Measurements from ENCODE around the gene CRISP3.
"Not testable (repeated sequence)": the region's sequence is repeated elsewhere in the genome, so short reads cannot be mapped to it uniquely, and the experiment has no call there.

Gene CRISP3, protein sequence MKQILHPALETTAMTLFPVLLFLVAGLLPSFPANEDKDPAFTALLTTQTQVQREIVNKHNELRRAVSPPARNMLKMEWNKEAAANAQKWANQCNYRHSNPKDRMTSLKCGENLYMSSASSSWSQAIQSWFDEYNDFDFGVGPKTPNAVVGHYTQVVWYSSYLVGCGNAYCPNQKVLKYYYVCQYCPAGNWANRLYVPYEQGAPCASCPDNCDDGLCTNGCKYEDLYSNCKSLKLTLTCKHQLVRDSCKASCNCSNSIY

DNA sequence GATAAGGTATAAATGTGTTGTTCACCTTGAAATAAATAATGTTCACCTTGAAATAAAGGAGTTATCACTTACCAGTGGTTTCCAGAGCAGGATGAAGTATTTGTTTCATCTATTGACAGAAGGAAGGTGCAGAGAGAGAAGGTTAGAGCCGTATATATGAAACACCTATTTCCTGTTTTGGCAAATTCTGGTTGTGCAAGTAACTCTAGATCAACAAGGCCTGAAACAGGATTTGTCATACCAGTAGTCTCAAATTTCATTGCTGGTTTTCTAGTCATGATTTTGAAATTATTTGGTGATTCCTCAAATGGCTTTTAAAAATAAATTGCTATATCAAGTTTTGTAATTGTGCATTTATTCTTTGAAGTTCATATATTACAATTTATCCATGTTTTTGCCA, at the start of gene CRISP3:
Gene CRISP3, minus strand, starts transcription at position 130 of the 400 bp plus-strand sequence. Its CDS starts 21 bp downstream, at position 109.
- no peak for DNase-seq

DNA sequence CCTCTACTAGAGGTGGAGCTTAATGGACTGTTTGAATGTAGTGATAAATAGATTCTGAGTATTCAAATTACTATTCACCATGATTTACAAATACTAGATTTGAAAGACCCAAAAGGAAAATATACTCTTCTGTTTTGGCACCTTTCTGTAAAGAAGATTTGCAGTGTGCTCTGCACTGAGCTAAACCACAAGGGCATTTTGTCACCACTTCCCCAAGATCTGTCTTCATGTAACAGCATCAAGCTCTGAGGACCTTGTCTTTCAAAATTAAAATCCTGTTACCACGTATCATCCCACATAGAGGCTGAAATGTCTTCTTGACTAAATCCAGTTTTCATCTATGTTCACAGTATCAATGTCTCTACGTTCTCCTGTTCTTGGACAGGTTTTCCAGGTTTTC, 46.2 kb upstream of the CRISP3 start:
- DNase-seq: no peak

DNA sequence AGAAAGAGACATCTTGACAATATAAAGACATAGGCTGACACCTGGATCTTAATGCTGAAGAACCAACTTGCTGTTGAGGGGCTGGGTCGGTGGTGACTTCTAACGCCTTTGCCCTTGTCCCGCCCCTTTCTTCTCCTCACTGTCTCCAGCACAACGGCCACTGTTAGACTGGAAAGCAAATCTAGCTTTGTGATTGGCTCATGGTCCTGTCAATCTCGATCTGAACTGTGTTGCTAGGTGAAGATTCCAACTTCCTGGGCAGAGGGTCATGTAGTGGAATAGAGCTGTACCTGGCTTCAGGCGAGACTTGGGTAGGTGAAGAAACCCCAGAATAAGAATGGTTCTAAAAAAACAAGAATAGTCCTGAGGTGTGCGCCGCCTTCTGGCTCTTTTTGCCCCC, 43.0 kb upstream of the CRISP3 start, which contains the start of gene PGK2:
Gene PGK2, minus strand, starts transcription at position 110 of the 400 bp plus-strand sequence. Its CDS starts 98 bp downstream, at position 12.
- DNase-seq: no peak

DNA sequence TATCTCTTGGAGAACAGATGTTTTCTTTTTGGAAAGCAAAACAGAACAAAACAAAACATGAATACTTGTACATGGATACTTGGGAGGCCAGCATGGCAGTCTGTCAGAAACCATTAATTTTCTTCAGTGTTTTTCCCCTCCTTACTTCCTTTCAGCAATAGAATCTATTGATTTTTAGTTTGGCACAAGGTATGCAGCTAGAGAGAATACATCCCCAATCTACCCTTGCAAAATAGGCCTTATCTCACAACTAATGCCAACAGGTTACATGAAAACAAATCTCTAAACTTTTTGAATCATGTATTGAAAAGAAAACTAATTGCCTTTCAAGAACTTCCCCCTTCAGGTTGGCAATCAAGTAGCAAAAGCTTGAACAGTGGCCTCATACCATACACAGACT, 40.1 kb upstream of the CRISP3 start:
- no peak for DNase-seq

DNA sequence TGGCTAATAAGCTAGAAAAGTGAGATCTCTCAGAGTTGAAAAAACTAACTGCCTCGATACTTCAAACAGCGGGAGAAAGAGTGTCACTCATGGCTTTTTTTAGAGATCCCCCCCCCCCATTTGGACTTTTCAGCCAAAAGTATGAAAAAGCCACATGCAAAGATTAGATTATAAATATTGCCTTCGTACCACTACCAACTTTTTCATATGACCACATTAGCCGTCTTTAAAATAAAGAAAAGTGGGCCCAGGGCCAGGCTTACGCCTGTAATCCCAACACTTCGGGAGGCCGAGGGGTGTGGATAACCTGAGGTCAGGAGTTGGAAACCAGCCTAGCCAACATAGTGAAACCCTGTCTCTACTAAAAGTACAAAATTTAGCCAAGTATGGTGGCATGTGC, 38.5 kb upstream of the CRISP3 start:
- no peak for DNase-seq

GRCh38 chr6:49782293-49782692, 38.1 kb upstream of the CRISP3 start:
- DNase-seq: no peak

GRCh38 chr6:49776444-49776843, 32.3 kb upstream of the CRISP3 start:
- no peak for DNase-seq

GRCh38 chr6:49775043-49775442, 30.9 kb upstream of the CRISP3 start:
- no peak for DNase-seq

GRCh38 chr6:49772285-49772684, 28.1 kb upstream of the CRISP3 start:
- no peak for DNase-seq

- DNase-seq: no peak
Measured at GRCh38 chr6:49766762-49767161, 22.6 kb upstream of the CRISP3 start.

GRCh38 chr6:49764571-49765236, 20.5 kb upstream of the CRISP3 start:
- no peak for DNase-seq

DNA sequence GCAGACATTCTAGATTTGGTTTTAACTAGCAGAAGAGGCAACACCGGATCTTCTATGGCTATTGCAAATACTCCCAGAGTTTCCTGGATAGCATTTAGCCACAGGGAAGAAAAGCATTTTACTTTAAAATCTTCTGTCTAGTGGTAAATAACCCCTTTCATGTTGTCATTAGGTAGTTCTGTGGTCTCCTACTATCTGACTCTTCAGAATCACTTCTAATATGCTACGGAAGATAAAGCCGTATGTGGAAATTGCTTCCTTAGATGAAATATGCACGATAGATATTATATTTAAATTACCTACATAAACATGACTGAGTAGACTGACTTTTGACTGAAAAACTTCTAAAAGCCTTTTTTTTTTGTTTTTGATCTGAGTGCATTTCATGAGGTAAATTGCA, 759 bp downstream of the CRISP3 start:
- DNase-seq: no peak

- DNase-seq: no peak
Measured at GRCh38 chr6:49739423-49739822, 4.8 kb downstream of the CRISP3 start.

GRCh38 chr6:49736017-49736508, 8.1 kb downstream of the CRISP3 start:
- DNase-seq: no peak

DNA sequence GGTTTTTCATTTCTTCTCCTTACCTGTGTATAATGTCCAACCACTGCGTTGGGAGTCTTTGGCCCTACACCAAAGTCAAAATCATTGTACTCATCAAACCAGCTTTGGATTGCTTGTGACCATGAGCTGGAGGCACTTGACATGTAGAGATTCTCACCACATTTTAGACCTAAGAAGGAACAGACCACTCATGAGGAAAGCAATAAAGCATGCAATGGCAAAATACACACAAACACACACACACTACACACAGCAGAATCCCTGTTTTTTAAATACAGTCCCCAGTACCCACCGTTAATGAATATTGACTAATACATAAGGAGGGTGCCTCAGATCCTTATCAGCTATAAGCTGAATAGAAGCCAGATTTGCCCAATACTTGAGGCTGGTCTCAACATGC, 10.5 kb downstream of the CRISP3 start:
- no peak for DNase-seq

DNA sequence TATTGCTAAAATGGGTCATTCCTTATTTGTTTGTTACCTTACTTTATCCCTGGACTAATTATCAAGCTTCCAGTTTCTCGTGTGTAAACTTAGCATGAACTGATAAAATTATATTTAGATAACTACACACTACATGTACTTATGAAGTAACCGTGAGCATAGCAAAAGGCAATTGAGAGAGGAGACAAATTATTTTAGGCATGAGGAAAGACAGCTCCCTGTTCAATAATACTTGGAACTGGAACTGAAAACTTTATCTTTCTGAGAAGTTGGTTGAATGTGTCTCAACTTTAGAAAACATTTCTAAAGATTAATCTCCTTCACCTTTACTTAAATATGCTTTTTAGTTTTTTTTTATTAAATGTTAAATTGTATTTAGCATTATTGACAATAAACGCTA, 11.4 kb downstream of the CRISP3 start:
- DNase-seq: no peak

DNA sequence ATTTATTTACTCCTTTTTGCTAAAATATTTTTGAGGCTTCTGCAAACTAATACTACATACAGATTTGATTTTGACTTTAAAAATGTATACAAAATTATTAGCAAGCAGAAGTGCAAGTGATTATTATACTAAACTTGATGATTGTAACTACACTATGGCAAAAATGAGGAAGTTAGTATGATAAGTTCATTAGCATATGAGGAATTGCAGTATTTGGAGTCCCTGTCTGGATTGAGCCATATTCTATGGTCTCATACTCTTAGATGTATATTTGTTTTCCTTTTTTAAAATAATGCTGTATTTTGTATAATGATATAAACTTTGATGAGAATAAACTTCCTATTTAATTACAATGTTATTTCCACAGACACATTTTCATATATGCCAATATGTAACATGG, 13.9 kb downstream of the CRISP3 start:
- no peak for DNase-seq

DNA sequence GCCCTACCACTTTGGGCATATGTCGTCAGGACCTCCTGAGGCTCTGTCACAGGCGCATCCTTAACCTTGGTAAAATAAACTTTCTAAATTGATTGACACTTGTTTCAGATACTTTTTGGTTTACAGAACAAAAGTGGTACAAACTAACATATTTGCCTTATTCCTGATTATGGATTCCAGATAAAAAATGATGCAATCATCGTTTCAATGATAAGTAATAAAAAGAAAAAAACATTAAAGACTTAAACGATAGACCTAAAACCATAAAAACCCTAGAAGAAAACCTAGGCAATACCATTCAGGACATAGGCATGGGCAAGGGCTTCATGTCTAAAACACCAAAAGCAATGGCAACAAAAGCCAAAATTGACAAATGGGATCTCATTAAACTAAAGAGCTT, 20.3 kb downstream of the CRISP3 start:
- DNase-seq: not testable (repeated sequence)

- DNase-seq: no peak
Measured at GRCh38 chr6:49721297-49721696, 22.9 kb downstream of the CRISP3 start.

GRCh38 chr6:49720372-49720771, 23.8 kb downstream of the CRISP3 start:
- DNase-seq: no peak

DNA sequence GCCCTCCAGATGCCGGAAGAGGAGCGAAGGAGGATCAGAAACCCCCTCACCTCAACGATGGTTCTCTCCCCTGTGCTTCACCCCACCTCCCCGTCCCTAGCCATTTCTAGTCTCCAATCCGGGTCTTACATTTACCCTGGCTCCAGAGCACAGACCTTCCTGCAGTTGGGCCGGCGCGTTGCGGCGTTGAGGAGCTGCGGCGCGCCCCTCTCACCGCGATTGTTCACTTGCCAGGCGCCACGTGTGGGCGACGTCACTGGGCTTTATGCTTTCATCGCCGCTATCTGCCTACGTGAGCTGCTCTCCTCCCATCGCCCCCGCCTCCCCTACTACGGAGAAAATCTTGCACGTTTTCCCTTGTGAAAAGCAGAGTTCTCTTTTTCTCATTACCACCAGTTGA, 30.8 kb downstream of the CRISP3 start, which contains the start of gene CRISP2:
Gene CRISP2, minus strand, starts transcription at position 198 of the 400 bp plus-strand sequence. CDS start 4,347 bp downstream, outside the sequence.
- no peak for DNase-seq

DNA sequence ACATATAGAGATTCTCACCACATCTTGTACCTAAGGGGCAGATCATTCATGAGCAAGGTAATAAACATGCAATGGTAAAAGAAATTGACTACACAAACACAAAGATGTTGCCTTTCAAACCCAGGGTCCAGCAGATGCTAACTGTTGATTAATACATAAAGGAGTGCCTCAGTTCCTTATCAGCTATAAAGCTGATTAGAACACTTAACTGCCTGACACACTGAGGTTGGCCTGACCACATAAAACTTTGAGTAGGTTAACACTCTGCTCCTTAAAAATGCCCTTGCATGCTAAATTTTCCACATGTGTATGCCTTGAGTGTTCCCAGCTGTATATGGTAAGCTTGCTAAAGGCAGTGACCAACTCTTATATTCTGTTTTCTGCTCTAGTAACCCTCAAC, 45.7 kb downstream of the CRISP3 start:
- no peak for DNase-seq

- DNase-seq: no peak
Measured at GRCh38 chr6:49693512-49693911, 50.7 kb downstream of the CRISP3 start.

DNA sequence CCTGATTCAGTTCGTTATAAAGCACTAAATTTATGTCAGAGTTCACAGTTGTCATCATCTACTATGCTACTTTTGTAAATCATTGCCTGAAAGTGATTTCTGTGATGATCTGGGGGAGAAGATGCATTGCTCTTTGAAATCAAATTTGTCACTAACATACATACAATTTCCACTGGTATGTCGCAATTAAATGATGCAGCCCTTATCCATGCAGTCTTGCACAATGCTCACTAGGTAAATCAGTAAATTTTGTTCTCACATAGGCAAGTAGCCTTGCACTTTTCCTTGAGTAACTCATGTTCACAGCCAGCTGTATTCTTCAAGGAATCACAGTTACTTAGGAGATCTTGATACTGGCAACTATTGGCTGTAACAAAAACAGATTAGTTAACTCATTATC, 51.7 kb downstream of the CRISP3 start:
- no peak for DNase-seq

Data from activated T-cell treated with anti-CD3 and anti-CD28 coated beads for 4 hours (primary cell).